NCI-H2196 treated with DMSO at 0.1 percent for 48 hours (cell line): ENCODE measurements around the gene PGPEP1.

ENCODE experiments used
- DNase-seq: peaks from one replicate; lab custom pipeline; 2025; ENCODE audit not compliant: unreplicated experiment; lab: John Stamatoyannopoulos, UW

Gene PGPEP1

GRCh38 chr19:18417250-18418028 lies 77.0 kb downstream of the PGPEP1 start:
- DNase-seq = peak; percentile 66

DNA sequence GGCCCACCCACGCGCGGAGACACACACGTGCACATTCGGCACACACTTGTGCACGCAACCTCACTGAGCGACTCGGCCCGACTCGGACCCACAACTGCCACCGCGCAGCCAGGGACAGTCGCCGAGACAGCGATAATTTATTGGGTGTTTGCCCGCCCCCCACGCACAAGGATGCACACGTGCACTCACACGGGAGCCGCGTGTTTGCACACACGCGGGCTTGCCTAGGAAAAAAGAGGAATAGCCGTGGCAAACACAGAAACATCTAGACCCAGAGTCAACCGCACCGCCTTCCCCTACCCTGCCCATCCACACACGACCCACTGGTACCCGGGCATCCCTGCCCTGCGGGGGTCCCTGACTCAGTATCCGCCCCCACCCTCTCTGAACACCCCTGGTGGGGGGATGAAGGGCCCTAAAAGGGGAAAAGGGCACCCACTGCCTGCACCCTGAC lies 77.7 kb downstream of the PGPEP1 start:
- DNase-seq = no peak

DNA sequence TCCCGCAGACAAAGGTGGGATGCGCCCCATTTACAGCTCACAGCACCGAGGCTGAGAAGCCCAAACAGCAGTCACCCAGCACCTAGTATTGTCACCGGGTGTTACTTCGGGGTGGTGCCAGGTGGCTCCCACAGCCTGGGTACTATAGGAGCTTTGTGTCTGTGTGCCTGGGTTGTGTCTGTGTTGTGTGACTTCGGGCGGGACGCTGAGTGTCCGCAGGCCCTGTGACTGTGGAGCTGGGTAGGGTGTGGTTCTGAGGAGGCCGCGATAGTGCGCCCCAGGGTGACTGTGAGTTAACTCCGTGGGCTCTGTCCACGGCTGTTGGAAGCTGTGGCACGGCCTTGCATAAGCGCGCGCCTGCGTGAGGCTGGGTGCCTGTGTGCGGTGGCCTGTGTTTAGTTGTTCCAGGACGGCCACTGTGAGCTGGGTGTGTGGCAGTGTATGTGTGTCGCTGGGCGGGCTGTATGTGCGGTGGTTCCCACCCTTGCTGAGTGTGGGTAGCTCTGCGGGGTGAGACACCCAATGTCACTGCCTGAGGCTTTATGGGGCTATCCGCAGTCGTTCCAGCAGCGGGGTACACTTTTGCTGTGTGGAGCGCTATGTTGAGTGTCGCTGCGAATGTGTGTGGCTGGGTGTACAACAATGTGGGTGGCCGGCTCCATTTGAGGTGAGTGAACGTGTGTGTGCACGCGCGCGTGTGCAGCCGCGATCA lies 78.2 kb downstream of the PGPEP1 start:
- no peak for DNase-seq

- DNase-seq = peak; percentile 60
Measured at GRCh38 chr19:18419195-18419698, 78.8 kb downstream of the PGPEP1 start, which contains the start of gene SSBP4. Gene SSBP4 (plus strand): TSS chr19:18419398. CDS start chr19:18419649, 251 bp downstream.
